ENCODE measurements around the gene FBXO21. TPM values are rescaled to one million over a fixed set of nuclear protein-coding genes. Genes with fewer than 3 reads are reported as not detected.

Gene FBXO21
- total RNA-seq, 2 donors from 2014 or later: 179 to 412 TPM

- H3K9me3 ChIP-seq: no peaks in the 10 kb centered on the region
- peaks cover 8% of the 10 kb centered on the region for H3K4me1 ChIP-seq (replicated peaks)
- H3K36me3 ChIP-seq: no peaks in the 10 kb centered on the region
- intact Hi-C loops (cut with DNase I): no loop called here
- H3K4me3 ChIP-seq: no peak overlapping the region
- 87% methylated on average over 29 of the region's 29 CpGs for WGBS
- no peak for TF ChIP-seq POLR2A (IDR thresholded peaks at IDR 0.05)
- DNase-seq (ENCODE audit: low spot score): no peak
- H3K27me3 ChIP-seq (replicated peaks; ENCODE audit: insufficient read depth): no peaks in the 10 kb centered on the region
- H3K27ac ChIP-seq: no peak overlapping the region
Measured at GRCh38 chr12:117141097-117141898, 49.0 kb downstream of the FBXO21 start.

- Histone ChIP-seq H3K27ac (no peak overlapping the region), H3K27me3 (replicated peaks; ENCODE audit: insufficient read depth) (no peaks in the 10 kb centered on the region), H3K9me3 (no peaks in the 10 kb centered on the region), H3K4me3 (no peak overlapping the region), H3K4me1 (replicated peaks) (peaks cover 8% of the 10 kb centered on the region), H3K36me3 (no peaks in the 10 kb centered on the region)
- intact Hi-C loops (cut with DNase I): no loop called here
- DNase-seq (ENCODE audit: low spot score): peak; percentile 26
- WGBS: 43% methylated on average over 12 of the region's 12 CpGs
- no peak for TF ChIP-seq CTCF (IDR thresholded peaks at IDR 0.05)
- TF ChIP-seq POLR2AphosphoS5 (IDR thresholded peaks at IDR 0.05): peak; percentile 28
- no peak for TF ChIP-seq POLR2A (IDR thresholded peaks at IDR 0.05)
Measured at GRCh38 chr12:117140397-117141096, 49.7 kb downstream of the FBXO21 start.

GRCh38 chr12:117139025-117139717 lies 51.1 kb downstream of the FBXO21 start:
- no peak overlapping the region for H3K4me3 ChIP-seq
- DNase-seq (ENCODE audit: low spot score): no peak
- TF ChIP-seq POLR2A (IDR thresholded peaks at IDR 0.05) (no peak), POLR2AphosphoS5 (IDR thresholded peaks at IDR 0.05) (no peak), CTCF (IDR thresholded peaks at IDR 0.05) (no peak)
- no peaks in the 10 kb centered on the region for H3K27me3 ChIP-seq (replicated peaks; ENCODE audit: insufficient read depth)
- no peaks in the 10 kb centered on the region for H3K9me3 ChIP-seq
- peaks cover 8% of the 10 kb centered on the region for H3K4me1 ChIP-seq (replicated peaks)
- intact Hi-C loops (cut with DNase I): no loop called here
- H3K27ac ChIP-seq: no peak overlapping the region
- 87% methylated on average over 5 of the region's 5 CpGs for WGBS
- no peaks in the 10 kb centered on the region for H3K36me3 ChIP-seq

- WGBS: 98% methylated on average over 2 of the region's 2 CpGs
- no peaks in the 10 kb centered on the region for H3K9me3 ChIP-seq
- TF ChIP-seq CTCF (IDR thresholded peaks at IDR 0.05): no peak
- TF ChIP-seq POLR2AphosphoS5 (IDR thresholded peaks at IDR 0.05): no peak
- TF ChIP-seq POLR2A (IDR thresholded peaks at IDR 0.05): no peak
- no peaks in the 10 kb centered on the region for H3K27me3 ChIP-seq (replicated peaks; ENCODE audit: insufficient read depth)
- H3K27ac ChIP-seq: no peak overlapping the region
- no peak overlapping the region for H3K4me3 ChIP-seq
- H3K4me1 ChIP-seq (replicated peaks): no peaks in the 10 kb centered on the region
- intact Hi-C loops (cut with DNase I): no loop called here
- H3K36me3 ChIP-seq: no peaks in the 10 kb centered on the region
- DNase-seq (ENCODE audit: low spot score): no peak
Measured at GRCh38 chr12:117134721-117135120, 55.5 kb downstream of the FBXO21 start.

- TF ChIP-seq POLR2AphosphoS5 (IDR thresholded peaks at IDR 0.05) (no peak), POLR2A (IDR thresholded peaks at IDR 0.05) (no peak), CTCF (IDR thresholded peaks at IDR 0.05) (no peak)
- Histone ChIP-seq H3K36me3 (no peaks in the 10 kb centered on the region), H3K27ac (no peak overlapping the region), H3K27me3 (replicated peaks; ENCODE audit: insufficient read depth) (no peaks in the 10 kb centered on the region), H3K4me1 (replicated peaks) (no peaks in the 10 kb centered on the region), H3K9me3 (no peaks in the 10 kb centered on the region), H3K4me3 (no peak overlapping the region)
- intact Hi-C loops (cut with DNase I): no loop called here
- WGBS: 85% methylated on average over 10 of the region's 10 CpGs
- no peak for DNase-seq (ENCODE audit: low spot score)
Measured at GRCh38 chr12:117134059-117134458, 56.2 kb downstream of the FBXO21 start.
